NCI-H1436 treated with DMSO at 0.1 percent for 48 hours (cell line): ENCODE data around the gene HSPB2.
"Not testable (repeated sequence)": the region's sequence is repeated elsewhere in the genome, so short reads cannot be mapped to it uniquely, and the experiment has no call there.

Experiments
- DNase-seq: peaks from one replicate; lab custom pipeline; 2025; lab: John Stamatoyannopoulos, UW

The HSPB2 gene

DNA sequence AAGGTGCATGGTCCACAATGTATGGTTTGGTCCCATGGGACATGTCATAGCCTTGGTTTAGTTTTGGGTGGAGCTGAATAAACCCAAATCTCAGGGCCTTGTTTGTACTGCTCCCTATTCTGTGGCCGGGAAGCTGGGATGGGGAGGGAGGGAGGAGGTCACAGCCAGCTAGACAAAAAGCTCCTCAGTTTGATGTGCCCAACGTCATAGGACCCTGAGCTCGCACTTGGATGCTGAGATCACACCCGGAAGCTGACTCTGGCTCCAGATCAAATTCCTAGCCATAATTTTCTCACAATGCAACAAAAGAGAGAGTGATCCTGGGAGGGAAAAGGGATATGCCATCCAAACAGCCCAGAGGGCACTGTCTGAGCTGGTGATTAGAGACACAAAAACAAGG, 1.5 kb downstream of the HSPB2 start:
- no peak for DNase-seq

DNA sequence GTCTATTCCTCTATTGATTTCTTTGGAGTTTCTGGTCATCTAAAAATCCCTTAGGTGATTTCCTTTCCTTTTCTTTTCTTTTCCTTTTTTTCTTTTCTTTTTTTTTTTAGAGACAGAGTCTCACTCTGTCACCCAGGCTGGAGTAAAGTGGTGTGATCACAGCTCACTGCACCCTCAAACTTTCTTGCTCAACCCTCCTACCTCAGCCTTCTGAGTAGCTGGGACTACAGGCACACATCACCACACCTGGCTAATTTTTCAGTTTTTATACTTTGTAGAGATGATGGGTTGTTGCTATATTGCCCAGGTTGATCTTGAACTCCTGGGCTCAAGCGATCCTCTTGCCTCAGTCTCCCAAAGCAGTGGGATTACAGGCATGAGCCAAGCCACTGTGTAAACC, 4.2 kb downstream of the HSPB2 start:
- DNase-seq, result no peak

DNA sequence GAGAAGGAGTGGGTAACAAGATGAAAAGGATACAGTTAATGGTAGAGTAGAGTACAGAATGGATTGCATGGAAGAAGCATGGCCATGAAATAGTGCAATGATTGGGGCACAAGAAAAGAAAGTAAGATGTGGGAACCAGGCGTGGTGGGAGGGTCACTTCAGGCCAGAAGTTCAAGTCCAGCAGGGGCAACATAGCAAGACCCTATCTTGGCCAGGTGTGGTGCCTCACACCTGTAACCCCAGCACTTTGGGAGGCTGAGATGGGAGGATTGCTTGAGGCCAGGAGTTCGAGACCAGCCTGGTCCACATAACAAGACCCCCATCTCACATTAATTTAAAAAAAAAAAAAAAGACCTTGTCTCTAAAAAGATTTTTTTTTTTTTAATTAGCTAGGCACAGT, 4.8 kb downstream of the HSPB2 start:
- DNase-seq, result no peak

DNA sequence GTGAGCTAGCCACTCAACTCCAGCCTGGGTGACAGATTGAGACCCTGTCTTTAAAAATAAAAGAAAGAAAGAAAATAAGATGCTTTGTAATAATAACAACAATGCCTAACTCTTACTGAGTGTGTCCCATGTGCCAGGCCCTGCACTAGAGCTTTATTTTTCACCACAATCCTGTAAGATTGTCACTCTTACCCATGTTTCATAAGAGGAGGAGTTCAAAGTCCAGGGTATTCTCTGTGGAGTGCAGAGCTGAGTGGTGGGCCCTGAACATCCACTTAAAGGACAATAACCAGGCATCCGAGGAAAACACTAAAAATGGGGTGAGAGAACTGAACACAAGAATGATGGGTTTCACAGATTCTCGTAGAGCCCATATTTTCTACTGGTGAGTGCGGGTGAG, 5.3 kb downstream of the HSPB2 start:
- no peak for DNase-seq

DNA sequence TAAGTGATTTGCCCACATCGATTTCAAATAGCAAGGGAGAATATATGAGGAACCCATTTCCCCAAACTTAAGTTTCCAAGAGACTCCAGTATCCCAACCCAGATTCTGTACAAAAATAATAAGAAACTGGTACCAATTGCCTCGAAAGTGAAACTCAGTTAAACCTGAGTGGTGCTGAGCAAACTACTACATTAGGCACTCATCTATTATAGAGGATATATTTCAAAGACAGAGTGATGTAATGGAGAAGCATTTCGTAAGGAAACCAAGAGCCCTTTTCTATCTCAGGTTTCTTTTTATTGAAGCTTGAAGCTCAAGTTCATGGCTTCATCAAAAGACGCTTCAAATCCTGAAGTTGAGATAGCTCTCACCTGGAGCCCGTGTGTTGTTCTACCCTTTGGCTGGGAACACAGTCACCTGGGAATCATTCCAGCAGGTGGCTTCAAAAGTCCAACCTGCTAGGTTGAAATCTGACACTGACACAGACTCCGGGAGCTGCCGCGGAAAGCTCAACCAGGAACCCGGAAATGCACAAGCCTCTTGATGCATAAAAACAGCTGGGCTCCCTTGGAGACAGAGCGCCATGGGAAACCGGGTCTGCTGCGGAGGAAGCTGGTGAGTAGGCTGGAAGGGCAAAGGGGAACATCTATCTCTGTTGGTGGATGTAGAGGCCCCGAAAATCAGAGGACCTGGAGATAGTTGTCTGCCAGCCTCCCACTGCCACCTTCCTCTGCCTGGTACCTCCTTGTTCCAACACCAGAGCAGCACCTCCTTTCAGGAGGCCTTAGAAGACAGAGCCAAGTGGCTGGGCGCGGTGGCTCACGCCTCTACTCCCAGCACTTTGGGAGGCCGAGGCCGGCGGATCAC, 6.1 kb downstream of the HSPB2 start, which contains the start of gene C11orf52:
C11orf52 (plus strand) TSS at position 524 of the 867 bp plus-strand sequence; CDS start at position 584, 60 bp downstream.
- DNase-seq, result peak; percentile 91

DNA sequence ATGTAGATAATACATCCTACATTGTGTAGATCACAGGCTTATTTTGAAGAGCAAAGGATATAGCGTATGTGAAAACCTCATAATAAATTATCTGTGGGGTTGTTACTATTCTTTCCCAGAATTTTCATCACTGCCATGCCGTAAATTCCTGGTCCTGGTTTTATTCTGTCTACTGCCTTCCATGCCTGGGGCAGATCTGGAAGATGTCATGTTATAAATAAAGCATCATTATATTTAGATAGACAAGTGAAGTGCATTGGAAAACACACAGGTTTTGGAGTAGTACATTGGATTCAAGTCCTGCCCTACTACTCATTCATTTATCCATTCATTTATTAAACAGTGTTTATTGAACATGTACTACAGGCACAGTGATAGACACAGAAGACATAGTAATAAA, 8.4 kb downstream of the HSPB2 start:
- DNase-seq, result no peak

DNA sequence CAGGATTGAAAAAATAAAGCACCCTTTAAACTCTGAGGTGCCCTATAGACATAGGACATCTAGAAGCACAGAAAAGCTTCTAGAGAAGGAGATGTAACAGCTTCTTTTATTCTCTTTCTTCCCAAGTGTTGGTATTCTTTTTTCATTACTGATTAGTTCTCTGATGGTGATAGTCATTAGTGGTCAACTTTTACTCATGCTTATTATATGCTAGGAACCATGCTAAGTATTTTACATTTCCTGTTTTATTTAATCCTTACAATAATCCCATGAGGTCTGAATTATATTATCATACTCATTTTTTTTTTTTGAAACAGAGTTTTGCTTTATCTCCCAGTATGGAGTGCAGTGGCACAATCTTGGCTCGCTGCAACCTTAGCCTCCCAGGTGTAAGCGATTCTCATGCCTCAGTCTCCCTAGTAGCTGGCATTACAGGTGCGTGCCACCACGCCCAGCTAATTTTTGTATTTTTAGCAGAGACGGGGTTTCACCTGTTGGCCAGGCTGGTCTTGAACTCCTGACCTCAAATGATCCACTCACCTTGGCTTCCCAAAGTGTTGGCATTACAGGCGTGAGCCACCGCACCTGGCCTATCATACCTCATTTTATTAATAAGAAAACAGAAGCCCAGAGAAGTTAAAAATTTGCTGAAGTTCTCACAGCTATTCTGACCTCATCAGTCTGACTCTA, 9.2 kb downstream of the HSPB2 start:
- DNase-seq, result no peak

DNA sequence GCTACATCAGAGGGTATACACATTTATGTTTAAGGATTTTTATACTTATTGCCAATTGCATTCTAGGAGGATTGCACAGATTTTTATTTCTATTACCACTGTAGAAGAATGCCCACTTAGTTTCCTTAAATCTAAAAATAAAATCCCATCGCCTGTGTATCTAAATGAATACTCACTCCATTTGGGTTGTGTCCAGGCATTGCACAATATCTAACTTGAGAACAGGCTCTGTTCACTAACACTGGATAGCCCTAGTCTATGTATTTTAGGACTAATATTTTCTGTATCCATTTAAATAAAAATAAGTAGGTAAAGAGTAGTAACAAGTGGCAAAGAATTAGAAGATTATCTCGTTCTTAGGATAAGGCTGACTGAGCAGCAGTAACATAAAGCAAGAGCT, 10.3 kb downstream of the HSPB2 start:
- no peak for DNase-seq

DNA sequence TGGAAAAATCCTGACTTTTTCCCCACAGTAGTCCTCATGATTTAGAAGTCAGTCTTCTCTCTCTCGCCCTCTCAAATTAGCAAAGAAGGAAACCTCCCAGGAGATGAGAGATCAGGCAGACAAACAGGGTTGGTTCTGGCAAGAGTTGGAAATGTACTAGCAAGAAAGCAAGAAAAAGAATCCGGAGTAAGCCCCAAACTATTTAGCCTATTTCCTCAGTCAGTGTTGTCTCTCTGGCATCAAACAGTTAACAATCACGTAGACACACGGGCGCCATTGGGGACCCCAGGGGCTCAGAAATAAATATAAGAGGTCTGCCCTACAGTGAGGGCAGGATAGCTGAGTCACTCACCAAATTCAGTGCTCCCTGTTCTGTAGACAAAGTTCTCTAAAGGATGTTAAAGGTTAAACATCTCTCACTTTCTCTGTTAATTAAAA, 10.8 kb downstream of the HSPB2 start:
- no peak for DNase-seq

DNA sequence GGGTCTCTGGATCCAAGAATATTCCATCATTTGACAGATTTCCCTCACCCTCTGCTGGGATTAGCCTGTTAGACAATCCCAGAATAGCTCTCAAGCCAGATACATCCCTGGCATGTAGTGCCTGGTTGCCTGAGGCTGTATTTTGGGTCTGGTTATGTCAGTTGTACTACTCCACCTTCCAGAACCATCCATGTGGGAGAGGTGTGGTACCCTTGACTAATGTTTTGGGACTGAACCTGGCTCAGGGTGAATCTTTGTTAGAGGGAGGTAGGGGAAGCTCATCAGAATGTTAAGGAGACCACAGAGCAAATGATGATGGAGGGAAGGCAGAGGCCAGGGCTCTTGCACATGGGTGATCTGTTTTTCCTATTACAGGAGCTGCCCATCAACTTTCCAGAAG, 11.4 kb downstream of the HSPB2 start:
- no peak for DNase-seq

DNA sequence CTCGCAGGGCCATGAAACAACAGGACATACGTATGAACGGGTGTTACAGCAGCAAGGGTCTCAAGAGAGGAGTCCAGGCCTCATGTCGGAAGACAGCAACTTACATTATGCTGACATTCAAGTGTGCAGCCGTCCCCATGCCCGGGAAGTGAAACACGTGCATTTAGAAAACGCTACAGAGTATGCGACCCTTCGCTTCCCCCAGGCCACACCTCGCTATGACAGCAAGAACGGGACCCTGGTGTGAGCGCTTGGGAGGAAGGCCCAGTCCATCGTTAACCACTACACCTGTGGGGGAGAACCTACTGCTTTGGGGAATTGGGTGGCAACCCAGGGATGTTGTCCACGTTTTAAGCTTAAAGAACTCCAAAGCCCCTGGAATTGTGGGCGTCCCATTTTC, 13.4 kb downstream of the HSPB2 start:
- no peak for DNase-seq

DNA sequence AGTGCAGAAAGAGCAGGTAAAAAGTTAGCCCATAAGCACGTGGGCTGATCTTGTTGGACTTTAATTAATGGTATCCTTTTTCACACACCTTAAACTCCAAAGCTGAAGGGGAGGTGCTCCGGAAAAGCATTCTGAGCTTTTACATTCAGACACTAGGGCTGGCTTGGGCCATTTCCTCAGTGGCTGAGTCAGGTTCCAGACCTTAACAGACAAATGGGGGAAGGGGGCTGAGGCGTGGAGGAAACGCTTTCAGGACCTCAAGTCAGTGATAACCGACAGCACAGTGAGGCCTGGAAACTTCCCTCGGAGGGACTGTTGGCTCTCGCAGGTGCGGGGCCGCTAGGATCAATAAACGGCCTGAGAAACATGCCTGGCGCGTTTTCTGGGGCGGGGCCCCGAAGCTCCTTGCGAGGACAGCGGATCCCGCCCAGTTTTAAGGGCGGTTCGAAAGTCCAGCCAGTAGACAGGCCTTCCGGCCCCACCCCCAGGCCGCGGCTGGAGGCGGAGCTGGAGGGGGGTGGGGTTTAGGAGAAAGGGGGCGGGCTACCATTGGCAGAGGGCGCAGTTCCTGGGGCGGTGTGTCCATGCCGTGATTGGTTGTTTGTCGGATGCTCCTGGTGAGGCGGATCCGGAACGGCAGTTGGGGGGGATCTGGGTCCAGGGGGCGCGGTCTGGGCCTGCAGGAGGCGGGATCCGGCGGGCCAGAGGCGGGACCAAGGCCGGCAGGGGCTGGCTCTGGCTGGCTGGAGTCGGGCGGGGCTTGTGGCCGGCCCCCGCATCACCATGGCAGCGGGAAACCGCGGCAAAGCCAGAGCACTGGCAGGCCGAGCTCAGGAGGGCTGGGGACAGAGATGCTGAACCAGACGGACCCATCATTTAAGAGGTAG, 14.2 kb downstream of the HSPB2 start:
- DNase-seq, result peak; percentile 83

DNA sequence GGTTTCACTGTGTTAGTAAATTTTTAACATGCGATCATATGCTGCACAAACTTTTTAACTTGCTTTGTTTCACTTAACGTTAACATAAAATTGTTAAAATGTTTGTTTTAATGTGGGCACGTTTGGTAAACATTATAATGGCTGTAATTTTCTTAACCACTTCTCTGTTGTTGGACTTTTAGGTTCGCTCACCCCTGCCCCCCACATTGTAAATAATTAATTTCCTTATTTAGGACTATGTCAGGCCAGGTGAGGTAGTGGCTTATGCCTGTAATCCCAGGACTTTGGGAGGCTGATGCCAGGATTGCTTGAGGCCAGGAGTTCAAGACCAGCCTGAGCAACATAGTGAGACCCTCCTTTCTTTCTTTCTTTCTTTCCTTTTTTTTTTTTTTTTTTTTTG, 17.9 kb downstream of the HSPB2 start:
- no peak for DNase-seq

DNA sequence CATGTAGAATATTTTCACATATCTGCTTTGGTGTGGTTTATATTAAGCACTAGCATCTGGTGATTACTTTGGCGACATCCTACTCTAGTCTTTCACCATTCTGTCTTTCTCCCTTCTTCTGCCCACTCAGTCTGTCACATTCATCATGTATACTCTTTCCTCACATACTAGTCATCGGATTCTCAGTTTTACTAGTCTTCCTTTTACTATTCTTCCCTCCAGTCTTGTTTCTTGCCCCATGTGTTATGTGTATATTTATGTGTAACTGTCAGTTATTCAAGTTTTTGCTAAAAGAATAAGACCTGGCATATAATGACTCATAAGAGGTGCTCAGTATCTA, 20.0 kb downstream of the HSPB2 start:
- no peak for DNase-seq

DNA sequence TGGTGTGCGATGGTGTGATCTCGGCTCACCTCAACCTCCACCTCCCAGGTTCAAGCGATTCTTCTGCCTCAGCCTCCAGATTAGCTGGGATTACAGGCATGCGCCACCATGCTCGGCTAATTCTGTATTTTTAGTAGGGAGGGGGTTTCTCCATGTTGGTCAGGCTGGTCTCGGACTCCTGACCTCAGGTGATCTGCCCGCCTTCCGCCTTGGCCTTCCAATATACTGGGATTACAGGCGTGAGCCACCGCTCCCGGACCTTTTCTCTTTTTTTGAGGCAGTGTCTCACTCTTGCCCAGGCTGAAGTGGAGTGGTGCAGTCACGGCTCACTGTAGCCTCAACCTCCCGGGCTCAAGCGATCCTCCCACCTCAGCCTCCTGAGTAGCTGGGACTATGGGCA, 20.6 kb downstream of the HSPB2 start:
- DNase-seq, result not testable (repeated sequence)

DNA sequence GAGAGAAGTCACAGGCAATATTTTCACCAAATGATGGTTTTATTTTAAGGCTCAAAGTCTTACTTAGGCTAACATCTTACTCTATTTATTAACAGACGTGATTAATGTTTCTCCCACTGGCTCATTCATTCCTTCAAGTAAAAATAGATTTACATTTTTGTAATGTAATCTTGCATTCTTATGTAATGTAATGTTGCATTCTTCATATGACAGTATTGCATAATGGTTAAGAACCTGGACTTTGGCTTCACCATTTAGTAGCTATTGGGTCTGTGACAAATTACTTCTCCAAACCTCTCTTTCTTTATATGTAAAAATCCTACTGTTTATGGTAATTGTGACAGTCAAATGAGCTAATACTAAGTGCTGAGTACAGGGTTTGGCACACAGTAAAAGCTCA, 21.3 kb downstream of the HSPB2 start:
- DNase-seq, result no peak

DNA sequence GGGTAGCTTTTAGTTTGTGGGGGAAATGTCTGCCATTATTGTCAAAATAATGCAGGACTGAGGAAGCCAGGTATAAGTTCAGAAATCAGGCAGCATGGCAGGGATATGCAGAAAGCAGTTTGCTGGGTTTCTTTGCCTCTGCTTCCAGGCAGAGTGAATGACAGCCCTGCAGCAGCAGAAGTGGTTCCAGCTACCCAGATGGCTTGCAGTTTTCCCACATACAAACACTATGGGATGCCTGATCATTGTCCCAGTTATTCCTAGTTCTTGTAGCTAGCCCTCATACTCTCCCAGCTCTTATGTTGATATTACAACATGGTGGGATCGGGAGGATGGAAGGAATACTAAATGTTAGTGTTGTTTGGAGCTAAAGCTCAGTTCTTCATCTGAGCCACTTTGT, 21.8 kb downstream of the HSPB2 start:
- no peak for DNase-seq

DNA sequence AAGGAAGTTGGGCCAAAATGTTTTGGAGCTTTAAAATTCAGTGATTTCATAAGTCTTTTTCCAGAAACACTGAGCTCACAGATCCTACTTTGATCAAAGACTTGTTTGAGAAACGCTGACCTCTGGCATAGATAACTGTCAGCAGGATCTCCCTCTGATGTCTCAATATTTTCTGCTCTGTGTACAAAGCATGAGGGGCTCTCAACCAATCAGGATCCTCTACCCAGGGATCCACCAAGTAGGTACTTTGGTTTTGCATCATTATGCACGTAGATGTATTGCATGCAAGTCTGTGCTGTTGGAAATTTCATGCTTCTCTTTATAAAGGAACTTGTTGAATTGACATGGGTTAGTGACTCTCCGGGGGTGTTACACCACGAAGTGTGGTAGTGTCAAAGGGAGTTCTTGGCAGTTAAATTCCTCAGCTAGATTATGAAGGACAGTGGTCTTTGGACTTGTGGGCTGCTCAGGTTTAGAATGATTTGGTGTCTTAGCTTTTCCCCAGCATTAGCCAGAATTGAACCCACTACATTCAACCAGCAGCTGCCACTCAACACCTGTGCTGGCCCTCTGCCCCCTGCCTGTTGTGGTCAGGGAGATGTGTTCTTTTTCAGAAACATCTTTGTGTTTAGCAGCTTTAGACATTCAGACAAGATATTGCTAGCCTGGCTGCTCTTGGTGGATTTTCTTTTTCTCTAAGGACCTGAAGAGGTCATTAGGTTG, 22.9 kb downstream of the HSPB2 start:
- no peak for DNase-seq

DNA sequence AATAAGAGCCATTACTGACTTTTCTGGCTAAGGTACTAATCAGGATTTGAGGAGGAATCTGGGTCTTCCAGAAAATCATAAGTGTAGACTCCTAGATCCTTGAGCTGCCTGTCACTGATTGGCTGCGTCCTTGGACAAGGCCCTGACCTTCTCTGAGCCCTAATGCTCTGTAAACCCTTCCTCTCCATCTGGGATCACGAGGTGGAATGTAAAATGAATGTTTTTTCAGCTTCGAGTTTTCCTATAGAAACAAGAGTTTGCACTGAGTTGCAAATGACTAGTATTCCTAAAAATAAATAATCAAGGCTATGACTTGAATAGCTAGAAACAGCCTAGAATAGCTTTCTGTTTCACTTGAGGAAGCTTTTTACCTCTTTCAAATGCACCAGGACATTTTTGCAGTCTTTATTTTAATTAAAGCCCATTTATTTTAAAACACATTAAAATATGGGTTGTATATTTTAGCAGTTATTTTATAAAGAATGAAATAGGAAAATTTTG, 23.6 kb downstream of the HSPB2 start:
- no peak for DNase-seq

DNA sequence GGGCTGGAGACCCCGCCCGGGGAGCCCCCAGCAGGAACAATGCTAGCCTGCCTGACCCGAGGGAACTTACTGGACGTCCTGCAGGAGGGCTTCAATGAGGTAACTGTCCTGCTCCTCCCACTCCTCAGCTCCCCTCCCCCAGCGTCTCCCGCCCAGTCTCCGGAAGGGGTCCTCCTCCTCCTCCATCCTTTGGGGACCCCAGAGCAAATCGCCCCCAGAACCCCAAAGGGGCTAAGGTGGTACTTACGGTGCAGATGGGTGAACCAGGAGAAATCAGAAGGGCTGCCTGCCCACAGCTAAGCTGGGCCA, 24.9 kb downstream of the HSPB2 start:
- DNase-seq, result no peak

DNA sequence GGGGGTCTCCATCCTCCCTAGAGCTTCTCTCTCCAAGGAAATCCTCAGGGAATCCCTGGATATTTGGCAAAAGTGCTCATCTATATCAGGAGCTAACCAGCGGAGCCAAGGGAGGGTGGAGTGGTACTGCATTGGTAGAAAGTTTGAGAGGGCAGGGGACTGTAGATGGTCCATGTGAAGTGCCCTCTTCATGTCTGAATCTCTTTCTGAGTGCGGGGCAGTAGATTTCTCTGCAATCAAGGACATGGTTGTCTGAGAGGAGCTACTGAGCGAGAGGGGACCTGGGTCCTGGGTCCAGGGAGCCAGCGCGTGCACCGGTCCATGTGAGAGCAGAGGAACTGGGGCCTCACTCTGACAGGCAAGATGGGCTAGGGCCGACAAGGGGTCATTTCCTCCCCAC, 25.3 kb downstream of the HSPB2 start:
- no peak for DNase-seq

DNA sequence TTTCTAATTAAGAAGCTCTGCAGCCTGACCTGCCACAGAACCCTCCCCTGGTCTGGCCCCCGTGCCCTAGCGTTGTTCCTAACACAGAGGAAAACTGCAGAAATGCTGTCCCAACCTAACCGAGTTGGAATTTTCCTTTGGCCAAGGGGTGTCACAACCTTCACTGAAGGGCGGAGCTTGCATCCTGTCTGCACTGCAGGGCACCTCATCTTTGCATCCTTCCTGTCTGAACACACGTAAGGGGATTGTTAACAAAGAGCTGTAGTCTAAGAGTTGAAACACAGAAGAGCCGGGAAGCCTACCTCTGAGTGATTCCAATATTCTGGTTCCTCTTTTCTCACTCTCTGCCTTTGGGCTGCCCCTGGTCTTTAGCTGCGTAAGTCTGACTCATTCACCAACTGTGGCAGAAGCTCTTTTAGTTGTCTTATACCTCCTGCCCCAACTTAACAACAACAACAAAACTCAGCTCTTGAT, 26.2 kb downstream of the HSPB2 start:
- DNase-seq, result no peak
